Upper lobe of left lung (tissue), 6 donors: ENCODE data around the gene JAZF1. TPM values are rescaled to one million over a fixed set of nuclear protein-coding genes. Genes with fewer than 3 reads are reported as not detected.

Source experiments
- ATAC-seq, 2 donors: fragments of 200-7000 bp; cut with Tn5 transposase; one replicate each; pipeline ENCODE4 v1.9.1; 2022; ENCODE audit warnings: mild to moderate bottlenecking in 2 of 2, moderate library complexity in 2 of 2; ENCODE audit not compliant: low FRiP score in 2 of 2
- DNase-seq, 2 donors: peaks; one replicate each; pipeline ENCODE4 v3.0.0-alpha.2; 2019 to 2020
- H3K27ac ChIP-seq, 4 donors: fragments of 200-600 bp; sonication (generic); one replicate each; pipeline ENCODE4 v1.5.1; 2016 to 2019
- H3K27me3 ChIP-seq, 4 donors: fragments of 200-600 bp; sonication (generic); one replicate each; pipeline ENCODE4 v1.5.1; 2017 to 2019
- H3K36me3 ChIP-seq, 4 donors: fragments of 200-600 bp; sonication (generic); one replicate each; pipeline ENCODE4 v1.5.1; 2016 to 2019
- H3K4me1 ChIP-seq, 4 donors: fragments of 200-600 bp; sonication (generic); one replicate each; pipeline ENCODE4 v1.5.1; 2018 to 2019
- H3K4me3 ChIP-seq, 4 donors: fragments of 200-600 bp; sonication (generic); one replicate each; pipeline ENCODE4 v1.5.1; 2017 to 2019; ENCODE audit warnings: mild to moderate bottlenecking in 2 of 4, moderate library complexity in 1 of 4
- H3K9me3 ChIP-seq, 4 donors: fragments of 200-600 bp; sonication (generic); one replicate each; pipeline ENCODE4 v1.5.1; 2018 to 2019
- CTCF ChIP-seq, 6 experiments: fragments of 450-650 bp in 4 of 6; fragments of 200-600 bp in 2 of 6; sonication (generic) in 2 of 6; IDR thresholded peaks; one replicate each; pipeline ENCODE4 v1.5.1; 2016 to 2019; ENCODE audit warnings: antibody characterized with exemption in 6 of 6
- EP300 ChIP-seq, 4 donors: sonication (generic); formaldehyde crosslinking; IDR thresholded peaks; one replicate each; pipeline ENCODE4 v1.5.1; 2017; ENCODE audit warnings: antibody characterized with exemption in 4 of 4, control low read depth in 2 of 4
- POLR2A ChIP-seq, 4 donors: fragments of 450-650 bp; IDR thresholded peaks; one replicate each; pipeline ENCODE4 v1.5.1; 2016 to 2017; ENCODE audit warnings: antibody characterized with exemption in 4 of 4, mild to moderate bottlenecking in 2 of 4
- POLR2AphosphoS5 ChIP-seq, 2 donors: sonication (generic); formaldehyde crosslinking; IDR thresholded peaks; one replicate each; pipeline ENCODE4 v1.5.1; 2017; ENCODE audit warnings: antibody characterized with exemption in 2 of 2
- WGBS, 2 donors: methylation state at CpG; one replicate each; pipeline ENCODE4 v1.1.5; 2017 to 2018; 5-methylcytosine and 5-hydroxymethylcytosine counted together
- total RNA-seq, 6 donors: library from RNA; depleted of rRNA in 4 of 6; stranded (reverse); fragments of >200 nt in 4 of 6; gene quantifications; one replicate each; pipeline versions ENCODE4 v1.1.0 to v1.2.1, GENCODE V29; 2016 to 2021
- donor health status: DM: no; HTN: no; CAD: no; lungs with moderate emphysema.
- donor health status: DM: no; HTN: yes; CAD: no; lungs with severe emphysema.

JAZF1 gene
- total RNA-seq, 6 donors from 2014 or later: 4.2 to 19.4 (median 12.4) TPM

DNA sequence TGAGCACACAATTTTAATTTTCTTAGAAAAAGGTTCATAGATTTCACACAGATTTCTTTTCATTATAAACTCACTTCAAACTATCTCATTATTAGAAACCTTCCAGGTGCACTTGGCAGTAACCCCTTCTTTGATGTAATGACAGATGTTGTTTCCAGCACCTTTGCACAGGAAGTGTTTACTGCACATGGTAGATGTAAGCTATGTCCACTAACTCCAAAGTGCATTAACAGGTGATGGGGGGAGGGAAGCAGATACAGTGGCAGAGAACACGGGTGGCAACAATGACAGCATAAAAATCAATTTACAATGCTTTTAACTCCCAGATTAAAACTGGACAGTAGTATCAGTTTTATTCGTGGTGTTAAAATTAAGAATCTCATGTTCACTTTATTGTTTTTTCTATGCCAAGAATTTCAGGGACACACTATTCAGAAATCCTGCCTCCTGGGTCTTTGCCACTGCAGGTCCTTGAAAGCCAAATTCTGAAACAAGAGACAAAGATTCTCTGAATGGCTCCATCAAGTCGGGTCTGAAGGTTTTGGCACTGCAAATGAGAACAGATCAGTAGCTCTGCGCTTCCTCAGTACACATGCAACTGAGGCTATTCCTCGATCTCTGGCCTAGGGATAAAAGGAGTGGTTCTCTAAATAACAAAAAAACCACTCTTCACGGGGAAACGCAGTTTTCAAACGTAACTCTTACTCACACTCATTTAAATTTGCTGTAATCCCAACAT is 187.7 kb downstream of the JAZF1 start:
- no peak for DNase-seq
- H3K36me3 ChIP-seq: no peaks in the 10 kb centered on the region
- H3K9me3 ChIP-seq: no peaks in the 10 kb centered on the region
- H3K27me3 ChIP-seq: no peaks in the 10 kb centered on the region
- no peak for ATAC-seq
- no peak overlapping the region for H3K4me3 ChIP-seq
- TF ChIP-seq CTCF (IDR thresholded peaks at IDR 0.05) (no peak), POLR2A (IDR thresholded peaks at IDR 0.05) (no peak), EP300 (IDR thresholded peaks at IDR 0.05) (no peak), POLR2AphosphoS5 (IDR thresholded peaks at IDR 0.05) (no peak)
- no peak overlapping the region for H3K27ac ChIP-seq
- no peaks in the 10 kb centered on the region for H3K4me1 ChIP-seq
- 89 to 91% methylated on average over 8 of the region's 8 CpGs for WGBS, 2 donors

DNA sequence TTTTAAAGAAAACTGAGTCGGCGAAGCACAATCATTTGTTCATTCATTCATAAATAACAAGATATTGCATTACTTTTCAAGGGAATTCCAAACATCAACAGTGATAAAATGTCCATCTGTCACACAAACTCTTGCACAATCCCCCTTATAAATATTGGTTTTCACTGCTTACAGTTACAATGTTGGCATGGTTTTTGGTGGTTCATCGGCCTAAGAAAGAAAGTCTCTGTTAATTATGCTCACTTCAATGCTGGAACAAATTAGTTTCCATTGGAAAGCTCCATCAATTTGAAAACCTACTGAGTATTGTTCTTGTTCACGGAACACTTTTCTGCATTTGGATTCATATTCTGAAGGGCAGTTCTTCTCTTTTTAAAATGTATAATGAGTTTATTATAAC is 188.5 kb downstream of the JAZF1 start:
- ATAC-seq: no peak
- no peaks in the 10 kb centered on the region for H3K36me3 ChIP-seq
- no peaks in the 10 kb centered on the region for H3K4me1 ChIP-seq
- H3K4me3 ChIP-seq: no peak overlapping the region
- no peaks in the 10 kb centered on the region for H3K9me3 ChIP-seq
- H3K27ac ChIP-seq: no peak overlapping the region
- WGBS, 2 donors: 81 to 91% methylated on average over 4 of the region's 4 CpGs
- H3K27me3 ChIP-seq: no peaks in the 10 kb centered on the region
- TF ChIP-seq POLR2A (IDR thresholded peaks at IDR 0.05) (no peak), POLR2AphosphoS5 (IDR thresholded peaks at IDR 0.05) (no peak), CTCF (IDR thresholded peaks at IDR 0.05) (no peak), EP300 (IDR thresholded peaks at IDR 0.05) (no peak)
- DNase-seq: no peak

DNA sequence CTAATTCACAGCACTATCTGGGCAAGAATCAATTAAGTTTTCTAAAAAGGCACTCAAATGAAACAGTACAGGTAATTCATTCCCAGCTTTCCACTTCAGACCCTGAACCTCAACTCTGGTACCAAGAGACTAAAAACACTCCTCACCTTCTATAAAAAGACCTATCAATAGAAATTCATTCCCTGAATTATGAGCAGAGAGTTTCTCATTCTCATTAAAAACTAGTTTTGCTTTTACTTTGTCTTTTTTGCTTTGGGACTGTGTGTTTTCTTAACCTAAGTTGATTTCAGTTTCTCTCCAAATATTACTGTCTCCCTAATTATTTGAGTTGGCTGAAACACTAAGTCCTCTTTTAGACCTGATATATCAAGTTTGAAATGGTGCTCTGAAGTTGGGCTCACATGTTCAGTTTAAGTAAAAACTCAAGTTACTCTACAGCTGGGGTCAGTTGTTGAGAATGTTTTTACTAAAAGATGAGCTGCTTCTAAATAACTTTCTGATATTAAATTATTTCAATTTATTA is 189.5 kb downstream of the JAZF1 start:
- Histone ChIP-seq H3K4me3 (no peak overlapping the region), H3K36me3 (no peaks in the 10 kb centered on the region), H3K9me3 (no peaks in the 10 kb centered on the region), H3K4me1 (no peaks in the 10 kb centered on the region), H3K27me3 (no peaks in the 10 kb centered on the region), H3K27ac (no peak overlapping the region)
- no peak for ATAC-seq
- TF ChIP-seq POLR2A (IDR thresholded peaks at IDR 0.05): no peak
- no peak for TF ChIP-seq POLR2AphosphoS5 (IDR thresholded peaks at IDR 0.05)
- TF ChIP-seq EP300 (IDR thresholded peaks at IDR 0.05): no peak
- no peak for TF ChIP-seq CTCF (IDR thresholded peaks at IDR 0.05)
- no peak for DNase-seq

DNA sequence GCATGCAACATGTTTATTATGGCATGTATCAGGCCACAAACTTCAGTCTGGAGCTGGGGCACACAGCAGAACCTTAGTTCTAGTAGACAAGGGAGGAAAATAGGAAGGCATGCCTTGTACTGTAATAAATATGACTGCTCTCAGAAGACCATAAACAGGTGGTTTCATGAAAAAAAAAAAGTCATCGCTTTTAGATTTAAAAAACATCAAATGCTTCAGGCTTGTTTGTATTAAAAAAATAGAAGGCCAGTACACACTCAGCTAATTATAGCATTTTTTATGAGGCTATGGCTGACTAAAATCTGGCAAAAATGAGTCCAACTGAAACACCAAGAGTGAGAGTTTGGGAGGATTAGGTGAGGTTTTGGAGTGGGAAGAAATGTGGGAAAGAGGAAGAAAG is 204.1 kb downstream of the JAZF1 start:
- TF ChIP-seq POLR2A (IDR thresholded peaks at IDR 0.05) (no peak), POLR2AphosphoS5 (IDR thresholded peaks at IDR 0.05) (no peak)

GRCh38 chr7:27973625-27974024 is 207.0 kb downstream of the JAZF1 start:
- Histone ChIP-seq H3K27me3 (no peaks in the 10 kb centered on the region), H3K36me3 (no peaks in the 10 kb centered on the region), H3K9me3 (no peaks in the 10 kb centered on the region), H3K4me1 (no peaks in the 10 kb centered on the region), H3K27ac (no peak overlapping the region), H3K4me3 (no peak overlapping the region)
- ATAC-seq (no peak), DNase-seq (no peak)
- 84 to 93% methylated on average over 3 of the region's 3 CpGs for WGBS, 2 donors
- TF ChIP-seq POLR2A (IDR thresholded peaks at IDR 0.05): no peak
- no peak for TF ChIP-seq CTCF (IDR thresholded peaks at IDR 0.05)
- no peak for TF ChIP-seq POLR2AphosphoS5 (IDR thresholded peaks at IDR 0.05)
- TF ChIP-seq EP300 (IDR thresholded peaks at IDR 0.05): no peak

More for the DNA sequence above, 204.1 kb downstream of the JAZF1 start:
- 91 to 94% methylated on average over 1 of the region's 1 CpG for WGBS, 2 donors
- no peaks in the 10 kb centered on the region for H3K4me1 ChIP-seq
- H3K27me3 ChIP-seq: no peaks in the 10 kb centered on the region
- ATAC-seq (no peak), DNase-seq (no peak)
- H3K9me3 ChIP-seq: no peaks in the 10 kb centered on the region
- H3K27ac ChIP-seq: no peak overlapping the region
- no peak overlapping the region for H3K4me3 ChIP-seq
- H3K36me3 ChIP-seq: no peaks in the 10 kb centered on the region
